Stimulated activated naive CD8-positive, alpha-beta T cell treated with anti-CD3 and anti-CD28 coated beads, Interleukin-15, Interleukin-2, amounts not matched to agents 100 U/mL and 50 U/mL, for 24 hours (primary cell): ENCODE results near the gene ANO2.
A peak's percentile ranks its signal among the peaks of the same experiment; 100 is the strongest.

Experiments used
- ATAC-seq: fragments of 150-1000 bp; cut with Tn5 transposase; one replicate; pipeline ENCODE4 v1.10.0; 2021
- DNase-seq: peaks from one replicate; pipeline ENCODE4 v3.0.0; 2021

The ANO2 gene

DNA sequence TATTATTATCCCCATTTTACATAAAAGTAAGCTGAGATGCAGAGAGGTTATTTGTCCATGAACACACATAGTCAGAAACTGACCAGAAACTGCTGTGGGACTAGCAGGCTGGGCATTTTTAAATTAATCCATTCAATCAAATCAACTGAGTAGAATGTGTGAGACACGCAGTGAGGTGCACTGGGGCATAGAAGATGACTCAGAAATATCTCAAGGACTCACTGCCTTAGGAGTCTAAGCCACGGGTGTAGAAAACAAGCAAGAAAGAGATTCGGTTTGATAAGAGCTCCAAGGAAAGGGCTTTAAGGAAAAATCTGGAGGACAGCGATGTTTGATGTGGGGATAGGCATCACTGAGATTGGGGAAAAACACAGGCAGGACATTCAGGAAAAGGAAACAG, 127.8 kb downstream of the ANO2 start:
- DNase-seq (no peak), ATAC-seq (no peak)

DNA sequence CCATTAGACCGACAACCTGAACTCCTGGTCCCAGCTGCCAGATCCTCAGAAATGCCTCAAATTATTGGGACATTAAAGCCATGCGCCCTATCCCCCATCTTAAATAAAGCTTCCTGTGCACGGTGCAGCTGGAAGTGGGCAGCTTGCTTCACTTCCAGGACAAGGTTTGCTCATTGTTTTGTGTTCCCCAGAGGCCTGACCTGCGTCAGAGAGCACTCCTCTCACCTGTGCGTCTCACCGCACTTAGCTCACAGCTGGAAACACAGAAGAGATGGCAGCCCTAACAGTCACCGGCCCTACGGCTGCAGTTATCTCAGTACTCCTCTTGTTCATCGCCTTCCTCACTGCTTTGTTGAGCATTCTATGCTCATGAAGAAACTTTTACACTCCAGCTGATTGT, 135.5 kb downstream of the ANO2 start:
- no peak for DNase-seq
- ATAC-seq: no peak

DNA sequence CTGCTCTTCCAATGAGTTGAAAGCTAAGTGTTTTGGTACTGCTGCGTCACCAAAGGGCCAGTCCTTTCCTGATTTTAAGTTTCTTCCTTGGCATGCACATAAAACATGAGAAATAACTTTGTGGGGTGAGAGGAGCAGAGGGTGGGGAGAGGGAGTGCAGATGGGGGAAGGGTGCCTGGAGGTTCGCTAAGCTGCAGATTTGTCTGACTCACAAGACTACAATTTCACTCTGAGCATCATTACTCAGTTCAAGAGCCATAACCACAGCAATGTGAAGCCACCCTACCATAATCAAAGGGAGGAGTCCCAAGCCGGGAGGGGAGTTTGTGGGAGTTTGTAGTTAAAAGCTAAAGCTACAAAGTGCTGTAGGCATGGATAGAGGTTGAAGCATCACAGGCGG, 136.1 kb downstream of the ANO2 start:
- ATAC-seq (no peak), DNase-seq (no peak)

DNA sequence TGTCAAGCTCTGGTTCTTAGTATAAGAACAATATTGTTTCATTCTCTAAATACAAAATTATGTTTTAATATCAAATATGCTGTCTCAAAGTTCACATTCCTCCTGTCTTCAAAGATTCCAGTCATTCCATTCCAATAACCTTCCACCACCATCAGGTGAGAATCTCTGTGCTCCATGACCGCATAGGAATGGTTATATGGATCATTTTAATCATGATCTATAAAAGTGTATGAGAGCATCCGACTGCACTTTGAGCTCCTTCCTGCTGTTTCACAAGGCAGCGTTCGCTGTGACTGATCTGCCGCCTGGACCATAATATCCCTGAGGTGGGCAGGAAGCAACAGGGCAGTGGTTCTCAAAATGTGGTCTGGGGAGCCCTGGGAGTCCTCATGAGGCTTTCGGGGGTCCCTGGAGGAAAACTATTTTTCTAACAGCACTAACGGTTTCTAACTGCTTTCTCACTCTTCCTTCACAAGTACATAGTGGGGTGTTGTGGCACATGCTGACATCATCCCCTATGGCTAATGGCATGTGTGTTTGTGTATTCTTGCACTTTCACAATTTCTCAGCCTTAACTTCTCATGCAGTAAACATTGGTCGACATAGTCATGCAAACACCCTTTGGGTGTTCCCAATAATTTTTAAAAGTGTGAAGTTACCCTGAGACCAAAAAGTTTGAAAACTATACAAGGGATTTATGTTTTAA, 137.4 kb downstream of the ANO2 start:
- ATAC-seq: no peak
- no peak for DNase-seq

DNA sequence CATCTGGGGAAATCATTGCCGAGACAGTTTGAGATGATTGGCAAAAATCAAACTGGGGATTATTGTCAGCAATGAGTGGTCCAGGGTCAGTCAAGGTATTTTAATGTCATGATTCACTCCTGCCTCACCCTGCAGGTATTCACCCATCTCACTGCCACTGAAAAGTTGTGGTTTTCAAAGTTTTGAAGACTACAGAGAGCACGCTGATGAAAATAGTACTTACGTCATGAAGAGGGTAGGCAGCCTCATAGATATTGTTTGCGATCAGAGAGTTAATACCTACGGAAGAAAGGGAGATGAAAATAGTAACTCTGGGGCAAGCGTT, 138.0 kb downstream of the ANO2 start:
- DNase-seq: no peak
- ATAC-seq: no peak

DNA sequence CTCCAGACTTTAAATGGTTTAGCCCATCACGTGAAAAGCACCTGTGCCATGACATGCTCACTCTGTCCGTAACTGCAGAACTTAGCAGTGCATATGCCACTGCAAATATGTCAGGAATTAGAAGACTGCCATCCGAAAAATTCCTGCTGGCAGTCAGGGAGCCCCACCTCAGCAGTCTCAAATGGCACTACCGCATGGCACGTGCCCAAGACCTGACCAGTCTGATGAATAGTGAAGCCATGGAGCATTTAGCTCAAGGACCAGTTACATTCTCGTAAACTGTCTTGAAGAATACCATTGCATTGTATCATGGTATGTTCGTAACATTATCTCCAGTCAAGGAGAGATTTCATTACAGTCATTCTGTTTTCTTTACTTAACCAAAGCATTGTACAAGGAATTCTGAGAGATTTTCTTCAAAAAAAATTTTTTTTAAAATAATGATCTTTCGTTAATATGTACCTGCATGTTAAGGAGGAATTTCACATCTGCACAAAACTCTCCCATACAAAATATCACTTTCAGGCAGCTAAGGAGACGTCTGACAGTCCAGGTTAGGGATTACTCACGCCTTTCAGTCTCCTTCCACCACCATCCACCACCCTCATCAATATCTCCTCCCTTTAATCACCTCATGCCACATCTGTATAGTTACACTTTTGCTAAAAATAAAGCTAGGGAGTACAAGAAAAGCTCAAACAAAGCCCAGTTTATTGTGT, 138.5 kb downstream of the ANO2 start:
- no peak for DNase-seq
- no peak for ATAC-seq

DNA sequence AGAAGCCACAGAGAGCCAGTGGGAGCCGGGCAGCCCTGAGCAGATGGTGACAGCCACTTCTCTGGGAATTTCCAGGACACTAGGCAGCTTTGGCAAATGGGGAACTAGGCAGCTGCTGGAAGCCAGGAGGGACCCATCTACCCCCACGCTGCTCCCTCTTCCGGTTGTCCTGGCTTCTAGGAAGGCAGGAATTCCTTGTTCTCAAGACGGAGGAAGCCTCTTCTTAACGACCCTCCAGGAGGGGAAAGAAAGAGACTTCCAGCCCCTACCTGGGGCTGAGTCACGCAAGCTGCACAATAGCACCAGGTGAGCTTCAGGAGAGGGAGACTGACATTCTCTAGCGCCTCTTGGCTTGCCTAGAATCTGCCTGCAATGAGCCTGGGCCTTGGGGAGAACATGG, 141.5 kb downstream of the ANO2 start:
- DNase-seq: no peak
- no peak for ATAC-seq

DNA sequence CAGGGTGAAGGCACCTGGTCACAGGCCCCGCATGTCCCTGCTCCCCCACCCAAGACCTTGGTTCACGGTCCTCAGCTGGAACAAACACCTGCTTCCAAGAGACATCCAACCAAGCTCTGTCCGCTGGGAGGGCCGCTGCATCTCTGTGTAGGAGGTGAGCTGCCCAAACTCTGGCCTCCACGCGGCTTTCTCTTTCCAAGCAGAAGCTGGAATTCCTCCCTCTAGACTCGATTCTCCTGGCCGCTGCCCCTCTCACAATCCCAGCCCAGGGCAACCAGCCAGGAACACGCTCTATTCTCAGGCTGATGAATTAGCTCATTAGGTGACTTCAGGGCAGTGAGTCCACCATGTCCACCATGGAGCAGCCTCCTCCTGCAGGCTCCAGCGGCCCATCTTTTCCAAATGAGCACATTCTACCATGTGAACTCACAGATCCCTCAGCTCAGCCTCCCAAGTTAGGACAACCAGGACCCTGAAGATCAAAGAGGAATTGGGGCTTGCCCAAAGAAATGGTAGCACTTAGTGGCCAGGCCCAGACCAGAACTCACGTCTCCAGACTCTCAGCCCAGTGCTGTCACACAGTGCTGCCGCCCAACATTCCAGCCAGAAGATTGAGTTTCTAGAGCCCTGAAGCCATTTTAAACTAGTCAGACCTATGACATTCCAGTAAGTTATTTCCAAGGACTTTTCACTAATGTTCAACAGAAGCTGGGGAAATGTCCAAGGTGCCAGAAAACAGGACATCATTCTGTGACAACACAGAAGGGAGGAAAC, 146.6 kb downstream of the ANO2 start:
- DNase-seq: no peak

DNA sequence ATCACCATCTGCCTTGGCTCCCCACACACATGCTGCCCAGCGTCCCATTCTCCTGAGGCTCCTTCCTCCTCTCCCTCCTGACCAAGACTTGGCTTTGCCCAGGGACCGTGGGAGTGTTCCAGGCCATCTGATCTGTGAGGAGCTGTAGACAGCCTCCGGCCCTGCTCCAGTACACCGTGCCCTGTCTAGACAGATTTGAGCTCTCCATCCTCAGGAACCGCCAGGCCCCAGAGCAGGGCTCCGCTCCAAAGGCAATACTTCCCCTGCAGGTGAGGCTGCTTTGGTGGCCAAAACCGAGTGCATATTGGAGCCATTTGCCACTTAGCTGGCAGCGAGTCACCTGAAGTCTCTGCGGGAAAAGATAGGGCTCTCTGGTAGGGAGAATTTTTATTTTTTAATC, 147.4 kb downstream of the ANO2 start:
- no peak for ATAC-seq

More for the DNA sequence above, 146.6 kb downstream of the ANO2 start:
- no peak for ATAC-seq

DNA sequence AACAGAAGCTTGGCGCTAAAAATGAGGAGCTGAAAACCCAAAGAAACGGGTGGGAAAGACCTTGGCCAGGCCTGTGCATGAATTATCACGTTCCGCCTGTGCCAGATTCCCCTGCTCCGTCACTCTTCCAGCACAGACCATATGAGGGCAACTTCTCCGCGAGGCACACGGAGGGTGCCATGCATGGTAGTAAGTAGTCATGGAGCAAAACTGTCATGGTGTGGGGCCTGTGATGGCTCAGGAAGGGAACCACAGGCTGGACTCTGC, 148.2 kb downstream of the ANO2 start:
- no peak for DNase-seq
- no peak for ATAC-seq

More for the DNA sequence above, 147.4 kb downstream of the ANO2 start:
- DNase-seq: no peak

DNA sequence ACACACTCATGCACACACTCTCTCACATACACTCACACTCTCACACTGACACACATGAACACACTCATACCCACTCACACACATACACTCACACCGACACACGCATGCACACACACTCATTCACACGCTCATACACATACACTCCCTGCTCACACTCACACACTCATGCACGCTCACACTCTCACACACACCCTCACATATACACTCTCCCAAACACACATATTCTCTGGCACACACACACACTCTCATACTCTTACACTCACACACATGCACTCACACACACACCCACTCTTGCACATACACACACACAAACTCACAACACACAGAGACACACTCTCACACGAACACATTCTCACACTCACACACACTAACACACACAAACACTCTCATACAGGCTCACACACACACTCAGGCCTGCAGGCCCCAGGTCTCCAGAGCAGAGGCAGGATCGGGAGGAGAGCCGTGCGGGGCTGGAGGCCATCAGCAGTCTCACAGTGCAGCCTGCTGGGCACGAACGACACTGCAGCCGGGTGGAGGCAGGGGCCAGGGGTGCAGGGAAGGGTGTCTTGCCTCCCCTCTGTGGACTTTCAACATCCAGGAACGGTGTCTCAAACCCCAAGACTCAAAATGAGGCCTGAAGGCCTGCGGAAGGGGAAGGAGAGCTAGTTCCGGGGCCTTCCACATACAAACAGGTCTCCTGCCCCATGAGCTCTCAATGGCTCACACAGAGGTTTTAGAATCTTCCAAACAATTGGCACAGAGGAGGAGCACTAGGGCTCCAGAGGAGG, 148.7 kb downstream of the ANO2 start:
- DNase-seq (peak; percentile 45), ATAC-seq (no peak)

DNA sequence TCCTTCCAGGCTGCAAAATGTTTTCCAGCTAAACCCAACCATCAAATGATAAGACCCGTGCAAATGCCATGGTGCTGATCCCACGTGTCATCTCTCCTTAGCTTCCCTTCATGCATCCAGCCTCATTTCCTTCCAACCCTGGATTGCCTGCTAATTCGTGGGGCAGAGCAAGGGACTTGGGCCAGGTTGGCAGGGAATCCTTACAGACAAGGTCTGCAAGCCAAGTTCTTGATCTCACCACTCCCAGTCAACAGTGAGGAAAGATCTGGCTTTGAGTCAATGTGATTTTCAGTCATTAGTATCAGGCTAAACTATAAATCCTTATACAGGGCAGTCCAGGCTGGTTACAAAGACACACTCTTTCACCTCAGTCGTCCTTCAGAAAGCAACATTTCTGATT, 150.9 kb downstream of the ANO2 start:
- DNase-seq: no peak
- ATAC-seq: no peak

DNA sequence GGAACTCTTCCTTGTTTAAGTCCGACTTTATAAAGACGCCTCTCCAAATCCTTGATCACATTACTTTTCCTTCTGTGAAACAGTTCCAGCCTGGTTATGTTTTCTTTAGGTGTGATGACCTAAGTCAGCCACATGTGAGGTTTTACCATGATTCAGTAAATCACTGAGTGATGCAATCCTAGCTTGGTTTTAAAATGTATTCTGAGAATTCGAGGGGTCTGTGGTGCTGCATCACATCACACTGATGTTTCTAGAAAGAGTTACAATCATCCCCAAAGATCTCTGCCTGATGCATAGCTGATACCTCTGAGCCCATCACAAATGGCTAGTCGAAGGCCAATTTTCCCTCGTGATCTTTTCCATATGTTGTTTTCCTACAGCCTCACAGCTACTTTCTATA, 152.7 kb downstream of the ANO2 start:
- no peak for ATAC-seq

DNA sequence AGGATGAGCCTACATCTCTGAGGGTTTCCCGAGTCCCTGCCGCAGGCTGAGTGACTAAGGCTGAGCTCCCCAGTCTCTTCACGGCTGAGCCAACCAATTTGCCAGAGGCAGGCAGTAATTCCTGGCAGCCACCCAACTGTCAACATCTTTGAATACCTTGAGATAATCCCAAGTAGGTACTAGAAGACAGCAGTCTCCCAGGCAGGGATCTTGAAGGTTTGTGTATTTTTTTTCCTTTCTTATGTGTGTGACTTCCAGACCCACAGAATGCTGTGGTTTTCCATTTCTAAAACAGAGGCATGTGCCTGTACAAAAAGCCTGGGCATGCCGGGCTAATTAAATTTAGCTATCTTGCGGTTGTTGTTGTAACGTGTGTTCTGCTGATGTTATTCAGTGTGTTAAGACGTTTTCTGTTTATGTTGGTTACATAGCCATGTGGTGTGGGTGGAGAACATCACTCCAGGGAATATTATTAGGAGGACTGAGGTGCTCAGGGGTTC, 155.5 kb downstream of the ANO2 start:
- DNase-seq (no peak), ATAC-seq (no peak)

More for the DNA sequence above, 152.7 kb downstream of the ANO2 start:
- DNase-seq: no peak

DNA sequence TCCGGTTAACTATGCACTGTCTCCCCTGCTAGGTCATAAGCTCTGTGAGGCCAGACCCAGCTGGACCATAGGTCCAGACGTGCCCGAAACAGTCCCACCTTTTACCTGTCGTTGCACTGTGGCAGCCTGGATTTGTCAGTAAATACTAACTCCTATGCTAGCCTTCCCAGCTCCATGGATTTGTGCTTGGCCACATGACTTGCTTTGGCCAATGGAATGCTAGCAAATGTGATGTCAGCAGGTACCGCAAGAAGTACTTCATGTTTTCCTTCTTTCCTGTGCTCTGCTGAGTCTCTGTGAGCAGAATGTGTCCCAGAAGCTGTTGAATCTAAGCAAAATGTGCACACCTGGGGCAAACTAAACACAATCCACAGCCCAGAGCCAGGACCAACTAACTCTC, 157.2 kb downstream of the ANO2 start:
- ATAC-seq (no peak), DNase-seq (no peak)

DNA sequence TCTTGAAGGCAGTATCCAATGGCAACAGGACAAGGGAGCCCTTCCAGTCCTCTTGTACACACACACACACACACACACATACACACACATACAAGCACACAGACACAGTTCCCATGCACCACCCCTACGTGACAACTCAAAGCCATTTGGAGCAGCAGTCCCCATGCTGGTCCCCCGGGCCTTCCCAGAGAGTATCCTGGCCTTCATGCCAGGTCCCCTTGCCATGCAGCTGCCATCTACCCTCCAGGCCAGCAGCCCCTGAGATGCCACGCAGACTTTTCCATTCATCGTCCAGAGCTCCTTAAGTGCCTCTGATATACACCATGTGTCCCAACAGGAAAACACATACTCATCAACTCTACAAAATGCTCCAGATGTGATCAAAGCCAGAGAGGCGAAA, 159.5 kb downstream of the ANO2 start:
- DNase-seq (no peak), ATAC-seq (no peak)

DNA sequence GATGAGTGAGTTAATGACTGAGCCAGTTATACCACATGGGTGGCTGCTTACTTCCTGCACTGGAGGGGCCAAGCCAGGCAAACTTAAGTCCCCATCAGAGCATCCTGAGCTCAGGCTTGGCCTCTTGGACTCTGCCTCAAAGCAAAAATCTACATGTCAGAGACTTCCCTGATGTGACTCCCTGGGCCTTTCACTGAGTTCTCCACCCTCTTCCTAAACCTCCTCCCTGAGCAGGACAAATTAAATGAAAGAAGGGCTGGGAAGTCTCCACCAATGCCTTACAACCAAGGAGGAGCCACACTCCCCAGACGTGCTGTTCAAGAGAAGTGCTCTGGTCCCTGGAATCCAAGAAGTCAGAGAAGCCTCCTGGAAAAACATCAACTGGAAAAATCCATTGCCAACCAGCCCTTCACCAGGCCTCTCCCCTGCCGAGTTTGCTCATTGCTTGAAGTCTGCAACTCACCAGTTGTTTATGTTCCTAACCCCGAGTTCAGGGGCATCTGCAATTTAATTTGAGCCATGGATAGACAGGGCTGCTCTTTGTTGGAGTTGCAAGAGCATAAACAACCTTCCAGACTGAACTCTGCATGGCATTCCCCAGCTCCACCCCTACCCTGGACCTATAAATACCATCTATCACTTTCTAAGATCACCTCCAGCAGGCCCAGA, 160.5 kb downstream of the ANO2 start:
- DNase-seq (no peak), ATAC-seq (no peak)

DNA sequence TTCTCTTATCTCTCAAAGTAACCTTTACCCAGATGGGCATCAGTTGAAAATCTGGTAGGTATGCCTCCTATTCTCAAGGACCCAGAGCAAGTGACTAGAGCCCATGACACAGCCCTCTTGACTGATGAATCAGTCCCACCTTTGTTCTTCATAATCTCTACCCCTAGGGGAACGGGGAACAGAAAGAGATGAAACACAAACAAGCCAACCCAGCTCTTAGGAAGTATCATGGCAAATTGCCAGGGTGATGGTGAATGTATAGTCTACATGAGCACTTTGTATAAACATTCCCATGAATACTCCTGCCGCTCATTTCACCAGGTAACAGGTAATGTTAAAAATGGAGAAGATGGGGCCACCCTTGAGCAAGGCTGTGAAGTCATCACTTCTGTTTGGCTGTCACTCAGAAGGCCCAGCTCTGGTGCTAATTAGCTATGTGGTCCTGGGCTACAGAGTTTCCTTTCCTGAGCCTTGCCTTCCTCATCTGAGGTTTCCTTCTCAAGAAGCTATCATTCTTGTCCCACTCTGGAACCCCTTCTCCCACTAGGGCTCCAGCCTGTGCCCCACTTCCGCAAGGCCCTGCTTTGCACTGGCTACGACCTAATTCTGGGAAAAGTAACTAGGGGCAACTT, 161.7 kb downstream of the ANO2 start:
- ATAC-seq (no peak), DNase-seq (no peak)

DNA sequence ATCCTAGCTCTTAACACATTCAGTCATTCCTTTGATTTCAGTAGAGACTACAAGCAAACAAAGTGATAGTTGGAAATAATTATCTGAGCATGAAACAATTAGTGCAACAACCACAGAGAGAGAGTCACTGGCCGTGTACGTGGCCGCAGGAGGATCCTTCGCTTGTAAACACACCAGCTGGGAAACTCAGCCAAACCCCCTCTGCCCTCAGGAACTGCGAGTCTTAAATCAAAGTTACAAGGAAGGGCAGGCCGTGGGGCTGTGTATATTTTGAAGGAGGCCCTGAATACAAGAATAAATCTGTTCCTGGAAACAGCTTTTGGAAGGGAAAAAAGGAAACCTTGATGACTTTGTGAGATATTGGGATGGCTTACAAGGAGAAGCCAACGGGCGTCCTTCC, 164.5 kb downstream of the ANO2 start:
- DNase-seq: no peak
- no peak for ATAC-seq

DNA sequence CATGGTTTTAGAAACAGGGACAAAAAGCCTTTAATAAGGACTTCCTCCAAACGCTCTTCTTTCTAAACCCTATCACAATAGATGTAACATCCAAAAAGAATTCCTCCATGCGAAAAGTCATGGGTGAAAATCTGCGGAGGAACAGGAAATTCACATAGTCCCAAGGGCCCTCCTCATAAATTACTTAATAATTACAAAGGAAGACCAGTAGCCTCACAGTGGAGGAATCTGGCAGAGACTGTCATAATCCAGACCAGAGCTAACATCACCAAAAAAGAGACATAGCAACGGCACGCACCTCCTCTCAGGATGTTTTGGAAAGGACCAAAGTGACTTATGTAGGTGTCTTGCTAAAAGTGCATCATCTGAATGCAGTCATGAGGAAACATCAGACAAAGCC, 165.7 kb downstream of the ANO2 start:
- no peak for ATAC-seq

DNA sequence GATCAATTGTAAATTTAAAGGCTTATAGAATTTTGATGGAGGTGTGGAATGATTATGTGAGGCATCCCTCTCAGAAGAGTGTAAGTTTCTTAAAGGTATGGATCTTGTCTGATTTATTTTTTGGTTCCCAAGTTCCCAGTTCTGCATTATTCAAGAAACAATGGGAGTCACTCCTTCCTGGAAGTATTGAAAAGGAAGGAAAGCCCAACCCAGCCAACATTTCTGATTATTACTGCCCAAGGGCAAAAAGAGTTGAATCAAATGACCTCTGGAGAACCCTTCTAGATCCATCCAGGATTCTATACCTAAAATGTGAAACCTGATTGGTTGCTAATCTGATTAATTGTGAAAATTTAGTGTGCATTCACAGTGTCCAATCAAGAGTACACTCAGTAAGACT, 166.2 kb downstream of the ANO2 start:
- ATAC-seq: no peak
- no peak for DNase-seq

More for the DNA sequence above, 165.7 kb downstream of the ANO2 start:
- DNase-seq: no peak

DNA sequence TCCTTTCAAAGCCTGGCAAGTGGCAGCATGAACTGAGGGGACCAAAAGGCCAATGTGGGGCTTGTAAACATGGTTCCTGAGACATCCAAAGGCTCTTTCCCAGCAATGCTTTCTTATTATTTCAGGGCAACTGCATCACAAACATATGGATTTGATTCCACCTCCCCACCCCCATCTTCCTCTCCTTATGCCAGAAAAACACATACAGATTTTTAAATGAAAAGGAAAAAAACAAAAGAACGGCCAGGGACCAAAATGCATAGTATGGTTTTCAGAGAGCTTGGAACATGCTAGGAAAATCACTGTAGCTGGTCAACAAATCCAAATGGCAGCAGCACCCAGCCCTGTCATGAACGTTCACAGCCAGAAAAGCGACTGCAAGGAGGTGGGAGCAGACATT, 167.6 kb downstream of the ANO2 start:
- ATAC-seq (no peak), DNase-seq (no peak)
